GM18873 (cell line): ENCODE data around the gene CPNE2.
"Not testable (repeated sequence)": the region's sequence is repeated elsewhere in the genome, so short reads cannot be mapped to it uniquely, and the experiment has no call there.

ENCODE experiments used
- ATAC-seq: cut with Tn5 transposase; IDR thresholded peaks from one replicate; pipeline ENCODE4 v1.9.1; 2021; ENCODE audit warnings: mild to moderate bottlenecking, moderate library complexity, moderate number of reproducible peaks; ENCODE audit not compliant: unreplicated experiment, low FRiP score

The CPNE2 gene

DNA sequence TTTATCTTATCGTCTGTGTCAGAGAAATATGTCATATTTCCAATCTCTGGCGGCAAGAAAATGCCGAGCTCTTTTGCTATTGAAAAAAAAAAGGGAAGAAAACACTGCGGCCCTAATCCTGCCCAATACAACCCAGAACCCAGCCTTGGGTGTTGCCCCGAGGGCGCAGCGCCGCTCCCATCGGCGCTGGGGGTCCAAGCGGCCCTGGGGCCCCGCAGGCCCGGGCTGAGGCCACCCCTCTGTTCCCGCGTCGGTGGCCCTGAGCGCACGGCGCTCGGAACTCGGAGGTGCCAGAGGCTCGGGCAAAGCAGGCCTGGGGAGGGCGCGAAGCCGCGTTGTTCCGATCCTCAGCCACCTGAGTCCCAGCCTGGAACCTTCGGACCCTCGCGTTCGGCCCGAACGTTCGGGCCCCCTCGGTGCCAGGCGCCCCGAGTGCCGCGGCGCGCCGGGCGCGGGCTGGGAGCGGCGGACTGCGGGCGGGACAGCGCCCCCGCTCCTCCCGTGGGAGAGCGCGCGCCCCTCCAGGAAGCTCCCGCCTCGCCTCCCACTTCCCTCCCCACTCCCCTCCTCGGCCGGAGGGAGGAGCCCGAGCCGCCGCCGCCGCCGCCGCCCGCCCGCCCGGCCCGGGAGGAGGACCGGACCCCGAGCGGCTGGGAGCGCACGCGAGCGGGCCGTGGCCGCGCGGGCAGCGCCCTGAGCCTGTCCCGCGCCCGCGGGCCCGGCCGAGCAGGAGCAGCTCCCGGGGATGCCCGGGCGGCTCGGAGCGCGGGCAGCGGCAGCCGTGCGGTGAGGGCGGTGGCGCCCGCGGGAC lies at the start of gene CPNE2:
Gene CPNE2 (plus strand): TSS at position 609 of the 811 bp plus-strand sequence. CDS start 18,160 bp downstream, outside the sequence.
- ATAC-seq = no peak

DNA sequence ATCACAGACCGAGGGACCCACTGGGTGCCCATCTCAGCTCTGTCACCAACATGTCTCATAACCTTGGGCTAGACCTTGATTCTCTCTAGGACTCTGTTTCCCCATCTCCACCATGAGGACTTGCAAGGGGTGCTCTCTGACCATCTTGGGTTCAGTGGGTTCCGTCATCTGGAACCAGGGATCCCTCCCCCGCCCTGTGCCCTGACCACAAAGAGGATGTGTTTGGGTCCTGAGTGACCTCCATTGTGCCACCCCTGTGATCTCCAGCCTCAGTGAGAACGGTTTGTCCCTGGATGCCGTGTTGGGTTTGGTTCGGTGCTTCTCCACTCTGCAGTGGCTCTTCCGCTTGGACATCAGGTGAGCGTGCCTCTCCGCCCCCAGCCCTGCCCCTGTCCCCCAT lies 49.1 kb upstream of the CPNE2 start:
- no peak for ATAC-seq

DNA sequence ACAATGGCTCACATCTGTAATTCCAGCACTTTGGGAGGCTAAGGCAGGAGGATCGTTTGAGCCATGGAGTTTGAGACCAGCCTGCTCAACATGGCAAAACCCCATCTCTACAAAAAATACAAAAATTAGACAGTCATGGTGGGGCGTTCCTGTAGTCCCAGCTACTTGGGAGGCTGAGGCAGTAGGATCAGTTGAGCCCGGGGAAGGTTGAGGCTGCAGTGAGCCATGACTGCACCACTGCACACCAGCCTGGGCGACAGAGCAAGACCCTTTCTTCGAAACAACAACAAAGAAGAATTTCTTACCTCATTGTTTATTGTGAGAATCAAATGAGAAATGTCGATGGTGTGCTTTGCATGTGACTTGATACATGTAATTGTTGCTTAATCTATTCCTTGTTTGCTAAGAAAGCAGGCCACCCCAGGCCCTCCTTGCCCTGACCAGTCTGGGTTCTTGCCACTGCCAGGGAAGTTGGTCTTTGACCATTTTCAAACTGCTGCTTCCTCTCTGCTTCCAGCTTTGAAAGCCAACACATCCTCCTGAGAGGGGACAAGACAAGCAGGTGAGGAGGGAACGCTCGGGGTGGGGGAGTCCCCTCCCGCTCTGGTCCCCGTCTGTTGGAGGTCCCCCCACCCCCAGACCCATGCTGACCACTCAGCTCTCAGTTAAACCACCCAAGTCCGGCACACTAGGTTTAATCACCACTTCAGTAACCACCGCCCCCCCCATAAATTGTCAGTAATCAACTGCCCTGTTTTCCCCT lies 47.3 kb upstream of the CPNE2 start:
- ATAC-seq = no peak

DNA sequence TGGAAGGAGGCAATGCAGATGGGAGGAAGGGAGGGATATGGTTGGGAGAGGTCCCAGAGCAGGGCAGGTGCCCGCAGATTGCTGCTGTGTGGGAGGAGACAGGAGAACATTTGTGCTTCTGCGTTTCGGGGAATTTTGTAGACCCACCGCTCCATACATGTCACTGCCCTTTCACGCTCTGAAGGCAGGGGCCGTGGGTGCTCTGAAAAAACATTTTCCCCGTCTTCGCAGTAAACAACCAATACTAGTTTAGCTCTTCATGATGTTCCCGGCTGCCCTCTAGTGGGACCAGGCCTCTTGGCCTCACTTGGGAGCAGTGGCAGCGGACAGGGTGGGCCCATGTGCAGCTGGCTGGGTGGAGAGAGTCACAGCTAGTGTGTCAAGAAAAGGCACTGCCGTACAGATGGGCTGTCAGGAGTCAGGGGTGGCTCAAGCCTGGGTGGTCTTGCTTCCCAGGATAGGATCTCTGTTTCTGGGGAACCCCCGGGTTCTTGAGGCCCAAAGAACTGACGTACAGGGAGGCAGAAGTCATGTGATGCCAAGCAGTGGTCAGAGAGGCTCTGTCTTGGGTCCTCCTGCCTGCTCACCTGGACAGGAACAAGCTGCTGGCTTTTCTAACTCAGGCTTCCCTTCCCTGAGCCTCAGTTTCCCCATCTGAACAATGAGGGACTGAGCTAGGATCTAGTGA lies 46.5 kb upstream of the CPNE2 start:
- no peak for ATAC-seq

DNA sequence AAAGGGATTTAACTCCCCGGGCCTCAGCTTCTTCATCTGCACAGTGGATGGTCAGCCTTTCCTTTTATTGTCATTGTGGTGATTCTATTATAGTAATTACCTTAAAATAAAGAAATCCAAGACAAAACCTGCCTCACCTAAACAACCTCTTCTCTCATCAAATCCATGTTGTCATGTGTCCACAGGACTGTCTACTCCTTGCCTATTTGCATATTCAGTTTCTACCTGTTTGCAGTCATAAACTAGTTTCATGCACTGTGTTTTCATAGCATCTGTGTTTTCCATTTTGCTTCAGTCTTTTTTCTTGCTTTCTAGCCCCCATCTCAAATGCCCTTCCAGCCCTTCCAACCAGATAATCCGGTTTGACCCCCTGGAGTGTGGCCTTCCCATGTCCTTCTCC lies 44.3 kb upstream of the CPNE2 start:
- no peak for ATAC-seq

DNA sequence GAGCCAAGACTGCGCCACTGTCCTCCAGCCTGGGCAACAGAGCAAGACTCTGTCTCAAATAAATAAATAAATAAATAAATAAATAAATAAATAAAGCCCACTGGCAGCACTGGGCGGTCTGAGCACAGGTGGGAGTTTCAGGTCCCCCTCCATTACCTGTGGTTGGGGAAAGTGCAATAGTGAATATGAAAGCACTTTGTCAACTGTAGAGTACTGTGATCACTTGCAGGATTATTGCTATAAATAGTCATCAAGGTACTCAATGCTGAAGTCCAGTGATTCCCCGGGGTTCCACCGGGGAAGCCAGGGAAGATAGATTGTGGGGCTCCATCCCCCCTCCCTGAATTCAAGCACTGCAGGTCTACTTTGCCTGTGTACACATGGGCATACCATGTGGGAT lies 42.7 kb upstream of the CPNE2 start:
- ATAC-seq = no peak

DNA sequence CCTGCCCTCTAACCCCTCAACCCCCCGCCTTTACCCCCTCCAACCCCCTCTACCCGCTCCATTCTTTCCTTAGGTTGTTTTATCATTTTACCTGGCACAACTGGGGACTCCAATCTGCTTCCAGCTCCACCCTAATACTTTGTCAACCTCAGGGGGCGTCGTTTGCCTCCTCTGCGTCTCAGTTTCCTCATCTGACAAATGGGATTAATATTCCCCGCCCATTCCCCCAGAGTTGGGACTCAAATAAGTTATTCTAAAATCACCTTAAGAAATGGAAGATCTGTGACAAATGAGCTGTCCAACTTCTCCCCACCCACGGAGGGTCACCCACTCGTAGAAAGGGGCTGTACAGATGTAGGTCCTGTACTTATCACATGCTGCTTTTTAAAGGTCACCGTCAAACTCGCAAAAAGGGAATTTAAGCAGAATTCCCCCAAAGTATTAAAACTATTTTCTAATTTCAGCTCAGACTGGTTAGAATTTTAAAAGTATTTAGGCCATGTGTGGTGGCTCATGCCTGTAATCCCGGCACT lies 40.6 kb upstream of the CPNE2 start:
- ATAC-seq = no peak

DNA sequence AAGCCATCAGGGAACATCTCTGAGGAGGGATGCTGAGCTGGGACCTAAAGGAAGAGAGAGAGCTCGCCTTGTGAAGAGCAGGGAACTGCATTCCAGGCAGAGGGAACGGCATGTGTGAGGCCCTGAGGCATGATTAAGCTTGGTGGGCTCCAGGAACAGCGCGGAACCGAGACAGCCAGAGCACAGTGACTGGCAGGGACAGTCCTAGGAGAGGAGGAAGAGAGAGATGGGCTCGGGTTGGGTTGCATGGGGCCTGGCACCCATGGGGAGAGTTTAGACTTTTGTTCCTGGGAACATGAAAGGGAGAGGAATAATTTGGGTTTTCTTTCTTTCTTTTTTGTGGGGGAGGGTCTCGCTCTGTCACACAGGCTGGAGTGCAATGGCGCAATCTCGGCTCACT lies 39.2 kb upstream of the CPNE2 start:
- ATAC-seq = no peak

DNA sequence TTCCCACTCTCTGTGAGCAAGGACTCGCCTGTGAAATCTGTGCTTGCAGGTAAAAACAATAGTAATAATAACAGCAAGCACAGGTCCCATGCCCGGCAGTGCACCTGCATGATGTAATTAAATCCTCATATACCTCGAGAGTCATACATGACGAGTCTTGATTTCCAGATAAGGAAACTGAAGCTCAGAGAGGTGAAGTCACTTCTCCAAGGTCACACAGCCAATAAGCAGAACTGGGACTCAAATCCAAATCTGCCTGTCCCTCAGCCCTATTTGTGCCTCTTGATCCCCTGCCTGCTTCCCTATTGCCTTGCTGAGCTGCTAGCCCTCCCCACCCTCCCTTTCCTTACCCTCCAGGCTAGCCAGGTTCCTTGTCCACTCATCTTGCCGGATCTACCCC lies 38.0 kb upstream of the CPNE2 start:
- ATAC-seq = no peak

DNA sequence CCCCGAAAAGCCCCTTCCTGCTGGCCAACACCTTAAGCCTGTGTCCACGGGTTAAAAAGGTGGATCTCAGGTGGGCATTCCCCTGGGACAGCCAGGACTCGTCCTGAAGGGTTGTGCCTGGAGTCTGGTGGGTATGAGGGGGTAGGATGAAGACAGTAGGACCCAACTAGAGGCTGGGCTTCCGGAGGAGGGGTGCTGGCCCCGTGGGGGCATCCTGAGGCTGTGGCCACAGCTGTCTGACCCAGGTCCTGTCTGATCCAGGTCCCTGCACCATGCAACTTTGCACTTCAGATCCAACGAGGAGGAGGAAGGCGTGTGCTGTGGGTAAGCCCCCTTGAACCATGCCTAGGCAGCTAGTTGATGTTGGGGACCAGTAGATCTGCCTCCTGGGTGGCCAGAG lies 37.6 kb upstream of the CPNE2 start:
- no peak for ATAC-seq

DNA sequence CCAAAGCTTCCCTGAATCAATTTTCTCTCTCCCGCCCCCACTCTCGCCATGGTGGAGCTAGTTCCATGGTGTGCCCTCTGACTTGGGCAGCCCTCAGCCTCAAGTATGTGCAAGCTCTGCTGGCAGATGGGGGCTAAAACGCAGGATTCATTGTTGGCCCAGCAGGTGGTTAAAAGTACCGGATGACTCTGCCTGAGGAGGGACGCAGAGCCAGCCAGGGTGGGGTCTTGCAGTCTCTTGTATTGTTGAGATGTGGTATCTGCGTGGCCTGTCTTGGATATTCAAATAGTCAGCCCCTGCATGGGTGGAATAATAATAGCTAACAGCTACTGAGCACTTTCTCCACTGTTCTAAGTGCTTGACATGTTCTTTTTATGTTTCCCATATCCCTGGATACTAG lies 36.7 kb upstream of the CPNE2 start:
- no peak for ATAC-seq

DNA sequence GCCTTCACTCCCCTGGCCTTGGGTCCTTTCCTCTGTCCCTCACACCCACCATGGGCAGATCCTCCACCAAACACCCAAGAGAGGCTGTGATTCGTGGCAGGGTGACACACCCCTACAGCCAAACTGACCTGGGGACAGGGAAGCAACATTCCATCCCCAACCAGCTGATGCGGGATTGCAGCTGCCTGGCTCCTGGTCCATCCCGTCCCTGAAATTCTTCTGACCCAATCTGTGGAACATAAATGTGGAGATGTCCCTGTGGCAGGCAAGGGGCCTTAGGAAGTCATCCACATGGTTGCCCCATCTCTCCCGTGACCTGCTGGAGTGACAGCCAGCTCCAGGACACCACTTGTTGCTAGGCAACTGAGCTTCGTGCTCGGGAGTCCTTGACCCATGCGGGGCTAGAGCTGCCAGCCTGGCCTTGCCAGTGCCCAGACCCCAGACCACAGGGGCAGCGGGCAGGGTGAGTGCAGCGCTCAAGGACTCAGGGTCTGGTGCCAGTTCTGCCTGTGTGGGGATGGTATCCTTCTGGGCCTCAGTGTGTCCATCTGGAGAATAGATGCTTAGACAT lies 34.0 kb upstream of the CPNE2 start:
- ATAC-seq = no peak

DNA sequence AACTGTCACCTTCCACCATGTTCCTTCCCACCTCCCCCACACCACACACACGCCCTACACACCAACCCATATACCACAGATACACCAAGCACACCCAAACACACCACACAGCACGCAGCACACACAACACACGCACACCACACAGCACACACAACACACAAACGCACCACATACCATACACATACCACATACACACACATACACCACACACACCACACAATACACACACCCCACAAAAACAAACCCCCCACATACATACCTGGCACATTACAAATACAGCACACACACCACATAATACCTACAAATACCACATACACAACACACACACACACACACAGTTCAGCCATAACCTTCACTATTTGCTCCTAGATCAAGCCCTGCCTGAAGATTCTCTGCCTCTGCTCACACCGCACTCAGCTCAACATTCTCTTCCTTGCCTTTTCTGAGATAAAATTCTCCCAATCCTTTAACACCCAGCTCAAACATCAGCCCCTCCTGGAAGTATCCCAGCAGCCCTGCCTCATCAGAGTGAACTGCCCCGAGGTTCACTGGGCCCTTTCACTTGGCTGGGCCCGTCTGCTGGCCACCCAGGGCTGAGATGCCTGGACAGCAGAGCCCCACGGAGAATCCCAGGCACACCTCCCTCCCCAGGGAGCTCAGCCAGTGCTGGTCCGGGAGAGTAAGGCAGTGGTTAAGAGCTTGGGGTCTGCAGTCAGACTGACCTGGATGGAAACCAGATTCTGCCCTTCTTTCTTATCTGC lies 31.9 kb upstream of the CPNE2 start:
- no peak for ATAC-seq

DNA sequence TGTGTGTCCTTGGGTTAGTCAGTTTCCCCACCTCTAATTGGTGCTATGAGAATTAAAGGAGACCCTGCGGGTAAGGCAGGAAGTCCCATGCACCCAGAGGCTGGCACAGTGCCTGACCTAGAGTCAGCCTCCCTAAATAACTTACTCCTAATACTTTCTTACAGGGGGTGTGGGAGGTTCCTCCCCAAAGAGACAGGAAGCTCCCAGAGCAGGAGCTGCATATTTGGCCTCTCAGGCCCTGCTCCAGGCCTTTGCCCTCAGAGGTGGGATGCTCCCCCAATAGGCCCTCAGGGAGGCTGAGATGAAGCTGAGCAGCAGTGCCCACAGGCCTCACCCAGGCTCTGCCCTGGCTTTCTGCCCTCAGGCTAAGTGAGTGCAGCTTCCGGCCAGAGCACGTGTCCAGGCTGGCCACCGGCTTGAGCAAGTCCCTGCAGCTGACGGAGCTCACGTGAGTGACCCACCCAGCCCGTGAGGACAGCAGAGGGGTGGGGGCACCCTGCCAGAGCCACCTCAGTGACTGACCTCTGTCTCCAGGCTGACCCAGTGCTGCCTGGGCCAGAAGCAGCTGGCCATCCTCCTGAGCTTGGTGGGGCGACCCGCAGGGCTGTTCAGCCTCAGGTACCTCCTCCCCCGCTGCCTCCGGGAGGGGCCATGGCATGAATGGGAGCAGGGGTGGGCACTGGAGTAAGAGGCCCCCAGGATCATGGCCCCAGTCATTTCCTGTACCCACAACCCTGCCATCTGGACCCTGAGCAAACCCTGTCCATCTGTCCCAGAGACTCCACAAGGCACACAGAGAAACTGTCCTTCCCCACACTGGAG lies 31.1 kb upstream of the CPNE2 start:
- no peak for ATAC-seq

DNA sequence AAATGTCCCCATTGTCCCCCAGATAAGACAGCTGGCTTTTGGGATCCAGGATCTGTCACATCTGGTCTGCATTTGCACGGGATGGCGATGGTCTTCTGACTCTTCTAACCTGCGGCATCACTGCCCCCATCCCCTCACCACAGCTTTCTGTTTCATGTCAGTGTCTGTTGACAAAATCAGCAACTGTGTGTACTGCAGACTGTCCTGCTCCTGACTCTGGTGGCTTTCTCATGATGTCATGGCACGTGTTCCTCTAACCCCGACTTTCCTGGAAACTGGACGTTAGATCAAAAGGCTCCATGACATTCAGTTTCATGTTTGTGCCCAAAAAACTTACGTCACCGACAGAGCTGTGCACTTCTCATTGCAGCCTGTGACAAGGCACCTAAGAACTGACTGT lies 30.1 kb upstream of the CPNE2 start:
- ATAC-seq = no peak

DNA sequence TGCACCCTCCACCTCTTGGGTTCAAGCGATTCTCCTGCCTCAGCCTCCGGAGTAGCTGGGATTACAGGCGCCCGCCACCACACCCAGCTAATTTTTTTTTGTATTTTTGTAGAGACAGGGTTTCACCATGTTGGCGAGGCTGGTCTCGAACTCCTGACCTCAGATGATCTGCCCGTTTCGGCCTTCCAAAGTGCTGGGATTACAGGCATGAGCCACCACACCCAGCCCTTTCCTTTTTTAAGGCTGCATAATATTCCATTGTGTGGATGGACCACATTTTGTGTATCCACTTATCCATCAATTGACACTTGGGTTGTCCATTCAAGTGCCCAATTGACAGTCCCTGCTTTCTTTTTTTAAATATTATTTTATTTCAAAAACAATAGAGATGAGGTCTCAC lies 29.2 kb upstream of the CPNE2 start:
- not testable (repeated sequence) for ATAC-seq

DNA sequence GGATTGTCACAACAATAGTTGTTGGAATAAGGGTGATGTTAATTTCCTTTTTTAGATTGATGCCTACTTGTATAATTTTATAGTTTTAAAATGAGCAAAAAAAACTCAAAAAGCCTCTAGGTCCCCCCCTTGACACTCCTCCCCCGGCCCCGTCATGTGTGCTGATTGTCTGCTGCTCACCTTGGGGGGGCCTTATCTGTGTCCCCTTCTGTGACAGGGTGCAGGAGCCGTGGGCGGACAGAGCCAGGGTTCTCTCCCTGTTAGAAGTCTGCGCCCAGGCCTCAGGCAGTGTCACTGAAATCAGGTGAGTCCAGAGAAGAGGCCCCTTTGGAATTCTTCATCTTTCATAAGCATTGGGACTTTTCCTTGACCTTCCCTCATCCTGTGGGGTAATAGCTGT lies 27.4 kb upstream of the CPNE2 start:
- no peak for ATAC-seq

DNA sequence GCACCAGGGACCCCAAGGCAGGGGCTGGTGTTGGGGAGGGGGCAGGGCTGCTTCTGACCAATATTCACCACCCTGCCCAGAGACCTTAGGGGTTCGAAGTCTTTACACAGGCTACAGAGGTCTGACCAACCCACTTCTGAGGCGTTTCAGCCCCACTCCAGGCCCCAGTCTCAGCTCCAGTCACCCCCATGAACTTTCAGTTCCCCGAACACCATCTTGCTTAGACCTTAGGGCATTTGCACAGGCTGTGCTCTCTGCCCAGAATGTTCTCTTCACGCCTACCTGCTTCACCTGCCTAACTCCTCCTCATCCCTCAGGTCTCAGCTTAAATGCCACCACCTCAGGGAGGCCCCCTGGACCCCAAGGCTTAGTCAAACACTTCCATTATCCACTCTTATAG lies 25.8 kb upstream of the CPNE2 start:
- no peak for ATAC-seq

DNA sequence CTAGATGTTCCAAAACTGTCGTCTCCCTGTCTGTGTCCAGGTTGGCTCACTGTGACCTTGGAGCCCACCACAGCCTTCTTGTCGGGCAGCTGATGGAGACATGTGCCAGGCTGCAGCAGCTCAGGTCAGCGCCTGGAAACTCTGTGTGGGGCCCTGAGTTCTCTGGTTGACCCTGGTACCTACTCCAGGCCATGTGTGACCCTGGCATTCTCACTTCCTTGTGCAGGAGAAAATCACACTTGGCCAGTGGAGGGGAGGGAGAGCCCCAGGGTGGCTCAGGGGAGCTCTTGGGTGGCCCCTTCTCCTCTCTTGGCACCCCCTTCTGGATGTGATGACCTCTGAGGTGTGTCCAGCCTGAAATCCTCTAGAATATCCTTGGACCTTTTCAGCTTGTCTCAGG lies 25.0 kb upstream of the CPNE2 start:
- ATAC-seq = no peak
